ENCODE results near the gene KRTAP5-3.

The KRTAP5-3 gene

DNA sequence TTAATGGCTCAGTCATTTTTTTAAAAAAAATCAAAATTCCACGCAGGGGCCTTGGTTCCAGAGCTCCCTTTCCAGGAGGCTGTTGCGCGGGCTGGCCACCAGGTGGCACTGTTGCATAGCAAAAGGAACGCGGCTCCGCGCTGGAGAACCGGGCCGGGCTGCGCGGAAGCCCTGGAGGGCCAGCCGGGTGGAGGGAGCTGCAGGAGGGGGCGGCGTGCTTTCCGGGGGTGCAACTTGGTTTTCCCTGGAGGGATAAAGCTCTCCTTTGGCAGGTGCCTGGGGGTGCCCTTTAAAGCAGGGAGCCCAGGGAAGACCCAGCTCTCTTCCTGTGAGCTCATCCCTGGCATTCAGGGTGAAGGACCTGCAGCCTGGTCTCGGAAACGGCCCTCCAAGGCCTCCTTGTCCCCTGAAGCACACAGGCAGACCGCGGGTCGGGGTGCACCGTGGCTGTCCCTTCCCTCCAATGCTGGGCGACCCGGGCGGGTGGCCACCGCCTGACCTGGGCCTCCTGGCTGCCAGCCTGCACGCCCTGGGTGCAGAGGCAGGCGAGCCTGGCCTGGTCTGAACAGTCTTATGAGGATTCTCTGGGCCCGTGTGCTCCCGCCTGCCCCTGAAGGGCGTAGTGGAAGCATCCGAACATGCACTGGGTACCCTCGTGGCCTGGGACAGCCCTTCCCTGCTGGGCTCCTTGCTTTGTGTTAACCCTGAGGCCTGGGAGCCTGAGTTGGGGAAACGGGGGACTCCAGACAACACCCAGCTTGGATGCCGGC is 44.7 kb upstream of the KRTAP5-3 start:
- DNase-seq (ENCODE audit: insufficient read length, low spot score) (peak; percentile 60), FAIRE-seq (no peak)
- peak; percentile 88 for TF ChIP-seq CTCF (IDR thresholded peaks at IDR 0.05; ENCODE audit: insufficient read depth, missing control alignments)

DNA sequence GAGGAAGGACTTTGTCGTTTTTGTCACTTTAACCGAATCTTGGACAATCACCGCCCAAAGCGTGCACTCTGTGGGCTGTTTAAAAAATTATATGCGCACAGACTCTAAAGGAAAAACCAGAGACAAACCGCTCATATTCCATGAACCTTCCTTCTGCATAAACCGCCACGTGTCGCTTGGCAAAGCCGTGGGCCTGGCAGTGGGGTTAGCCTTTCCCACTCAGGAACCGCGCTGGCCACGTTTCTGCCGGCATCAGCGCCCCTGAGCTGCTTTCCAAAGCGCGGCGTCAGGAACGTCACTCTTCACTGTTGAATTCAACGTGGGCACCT is 44.1 kb upstream of the KRTAP5-3 start:
- TF ChIP-seq CTCF (IDR thresholded peaks at IDR 0.05; ENCODE audit: insufficient read depth, missing control alignments): no peak
- DNase-seq (ENCODE audit: insufficient read length, low spot score) (no peak), FAIRE-seq (no peak)

- DNase-seq (ENCODE audit: insufficient read length, low spot score) (no peak), FAIRE-seq (no peak)
- no peak for TF ChIP-seq CTCF (IDR thresholded peaks at IDR 0.05; ENCODE audit: insufficient read depth, missing control alignments)
Observed at GRCh38 chr11:1652026-1652425, 43.8 kb upstream of the KRTAP5-3 start.

GRCh38 chr11:1651411-1651980 is 43.2 kb upstream of the KRTAP5-3 start:
- DNase-seq (ENCODE audit: insufficient read length, low spot score) (no peak), FAIRE-seq (no peak)
- TF ChIP-seq CTCF (IDR thresholded peaks at IDR 0.05; ENCODE audit: insufficient read depth, missing control alignments): no peak

DNA sequence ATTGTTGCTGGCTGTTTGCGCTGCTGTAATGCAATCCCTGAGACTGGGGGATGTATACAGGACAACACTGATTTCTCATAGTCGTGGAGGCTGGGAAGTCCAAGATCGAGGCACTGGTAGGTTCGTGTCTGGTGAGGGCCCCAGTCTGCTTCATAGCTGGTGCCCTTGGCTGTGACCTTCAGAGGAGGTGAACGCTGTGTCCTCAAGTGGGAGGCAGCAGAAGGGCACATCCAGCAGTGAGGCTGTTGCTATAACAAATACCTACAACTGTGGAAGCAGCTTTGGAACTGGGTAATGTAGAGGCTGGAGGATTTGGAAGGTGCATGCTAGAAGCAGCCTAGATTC is 42.6 kb upstream of the KRTAP5-3 start:
- DNase-seq (ENCODE audit: insufficient read length, low spot score) (no peak), FAIRE-seq (no peak)
- no peak for TF ChIP-seq CTCF (IDR thresholded peaks at IDR 0.05; ENCODE audit: insufficient read depth, missing control alignments)

GRCh38 chr11:1650034-1650917 is 42.0 kb upstream of the KRTAP5-3 start:
- no peak for FAIRE-seq
- no peak for DNase-seq (ENCODE audit: insufficient read length, low spot score)
- TF ChIP-seq CTCF (IDR thresholded peaks at IDR 0.05; ENCODE audit: insufficient read depth, missing control alignments): no peak

All from D721Med (cell line).